ENCODE results near the gene GRPEL1. TPM values are rescaled to one million over a fixed set of nuclear protein-coding genes. Genes with fewer than 3 reads are reported as not detected.

The GRPEL1 gene
- total and polyA plus RNA-seq, 2 donors (not counting 1 experiment from before 2014, with no cell fraction given), result 16.3 to 42.7 TPM

DNA sequence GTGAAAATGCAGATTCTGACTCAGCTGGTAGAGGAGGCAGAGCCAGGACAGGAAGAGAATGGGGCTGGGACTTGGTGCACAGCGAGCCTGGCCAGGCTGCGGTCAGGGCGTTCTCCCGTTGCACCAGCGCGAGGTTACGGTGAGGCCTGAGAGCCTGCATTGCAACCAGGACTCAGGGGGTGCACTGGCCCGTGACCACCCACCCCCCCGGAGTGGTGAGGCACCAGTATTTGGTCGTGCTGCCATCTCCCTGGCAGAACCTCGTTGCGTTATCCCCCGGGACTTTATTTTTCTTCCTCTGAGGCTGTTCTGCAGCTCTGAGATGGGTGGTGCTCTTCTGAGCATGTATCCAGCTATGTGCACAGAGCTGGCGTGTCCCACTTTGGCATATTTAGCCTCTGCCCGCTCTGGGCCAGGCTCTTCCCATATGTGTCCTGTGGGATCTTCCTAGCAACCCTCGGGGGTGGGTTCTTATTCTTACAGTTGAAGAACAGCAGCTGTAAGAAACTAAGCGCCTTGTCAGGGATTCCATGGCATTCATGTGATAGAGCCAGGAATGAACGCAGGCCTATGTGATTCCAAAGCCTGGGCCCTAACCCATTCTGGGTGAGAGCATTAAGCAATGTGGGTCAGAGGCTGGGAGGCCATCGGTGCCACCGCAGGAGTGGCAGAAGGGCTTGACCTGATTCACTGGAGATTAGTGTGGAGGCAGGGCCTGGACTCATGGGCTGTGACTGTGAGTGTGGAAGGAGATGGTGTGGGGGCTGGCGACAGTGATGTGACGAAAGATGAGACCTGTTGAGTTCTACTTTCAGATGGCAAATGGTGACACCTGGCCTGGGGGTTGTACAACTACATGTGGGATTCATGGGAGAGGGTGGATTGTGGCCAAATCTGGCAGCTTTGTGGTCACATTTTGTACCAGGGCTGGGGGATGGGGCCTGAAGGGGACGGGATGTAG lies 21.6 kb downstream of the GRPEL1 start:
- no peak for DNase-seq (ENCODE audit: low read depth in 2 of 2)
- H3K4me2 ChIP-seq (ENCODE audit: extremely low read depth, insufficient read depth, low read length), result peak overlapping the region; percentile 19
- no peaks in the 10 kb centered on the region for H3K9me3 ChIP-seq (ENCODE audit: control insufficient read depth, insufficient read depth, low read depth, low read length)
- H4K20me1 ChIP-seq (ENCODE audit: control insufficient read depth, extremely low read depth, insufficient read depth, low read length), result no peaks in the 10 kb centered on the region
- TF ChIP-seq, protein P1, sequence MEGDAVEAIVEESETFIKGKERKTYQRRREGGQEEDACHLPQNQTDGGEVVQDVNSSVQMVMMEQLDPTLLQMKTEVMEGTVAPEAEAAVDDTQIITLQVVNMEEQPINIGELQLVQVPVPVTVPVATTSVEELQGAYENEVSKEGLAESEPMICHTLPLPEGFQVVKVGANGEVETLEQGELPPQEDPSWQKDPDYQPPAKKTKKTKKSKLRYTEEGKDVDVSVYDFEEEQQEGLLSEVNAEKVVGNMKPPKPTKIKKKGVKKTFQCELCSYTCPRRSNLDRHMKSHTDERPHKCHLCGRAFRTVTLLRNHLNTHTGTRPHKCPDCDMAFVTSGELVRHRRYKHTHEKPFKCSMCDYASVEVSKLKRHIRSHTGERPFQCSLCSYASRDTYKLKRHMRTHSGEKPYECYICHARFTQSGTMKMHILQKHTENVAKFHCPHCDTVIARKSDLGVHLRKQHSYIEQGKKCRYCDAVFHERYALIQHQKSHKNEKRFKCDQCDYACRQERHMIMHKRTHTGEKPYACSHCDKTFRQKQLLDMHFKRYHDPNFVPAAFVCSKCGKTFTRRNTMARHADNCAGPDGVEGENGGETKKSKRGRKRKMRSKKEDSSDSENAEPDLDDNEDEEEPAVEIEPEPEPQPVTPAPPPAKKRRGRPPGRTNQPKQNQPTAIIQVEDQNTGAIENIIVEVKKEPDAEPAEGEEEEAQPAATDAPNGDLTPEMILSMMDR (conservative IDR thresholded peaks at IDR 0.05 in 1 of 2, IDR thresholded peaks at IDR 0.05 in 1 of 2; ENCODE audit: low read depth in 1 of 2, low read length in 2 of 2), result no peak
- no peak for TF ChIP-seq EZH2 (IDR thresholded peaks at IDR 0.05; ENCODE audit: low read length, missing control alignments)
- H3K4me3 ChIP-seq (replicated peaks in 1 of 4; ENCODE audit: control extremely low read depth in 1 of 4, insufficient read depth in 1 of 4, low read depth in 3 of 4, low read length in 4 of 4), result peak overlapping the region in 1 of 4 experiments; percentile 14
- H3K27ac ChIP-seq (ENCODE audit: insufficient read depth, low read length), result no peak overlapping the region
- H3K27me3 ChIP-seq (ENCODE audit: control insufficient read depth, insufficient read depth, low read length), result no peaks in the 10 kb centered on the region
- no peaks in the 10 kb centered on the region for H3K36me3 ChIP-seq (ENCODE audit: control insufficient read depth, insufficient read depth, low read length)
- no peak overlapping the region for H2AFZ ChIP-seq (ENCODE audit: low read length)
- no peak overlapping the region for H3K9ac ChIP-seq (ENCODE audit: insufficient read depth, low read length)
- peaks cover 59% of the 10 kb centered on the region for H3K79me2 ChIP-seq (ENCODE audit: control insufficient read depth, insufficient read depth, low read length)
- peaks cover 12% of the 10 kb centered on the region for H3K4me1 ChIP-seq (ENCODE audit: control insufficient read depth, extremely low read depth, insufficient read depth, low read length)

DNA sequence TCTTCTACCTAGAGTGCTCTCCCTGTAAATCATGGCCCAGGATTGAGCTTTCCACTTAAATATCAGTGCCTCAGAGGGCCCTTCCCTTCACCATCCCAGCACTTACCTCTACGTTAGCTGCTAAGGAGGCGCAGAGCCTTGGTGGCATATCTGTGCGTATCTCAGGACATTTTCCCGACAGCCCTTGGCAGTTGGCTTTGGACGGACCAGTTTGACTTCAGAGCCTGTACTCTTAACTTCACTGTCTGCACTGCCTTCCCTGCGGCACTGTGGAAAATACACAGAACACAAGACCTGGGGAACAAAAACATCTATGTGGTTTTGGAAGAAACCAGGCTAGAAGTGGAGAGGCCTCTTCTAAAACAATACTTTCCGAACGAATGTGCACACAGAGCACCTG lies 22.3 kb downstream of the GRPEL1 start:
- Histone ChIP-seq H3K4me3 (replicated peaks in 1 of 4; ENCODE audit: control extremely low read depth in 1 of 4, insufficient read depth in 1 of 4, low read depth in 3 of 4, low read length in 4 of 4) (peak overlapping the region in 1 of 4 experiments; percentile 14), H3K79me2 (ENCODE audit: control insufficient read depth, insufficient read depth, low read length) (peaks cover 55% of the 10 kb centered on the region), H2AFZ (ENCODE audit: low read length) (no peak overlapping the region), H3K27ac (ENCODE audit: insufficient read depth, low read length) (no peak overlapping the region), H3K27me3 (ENCODE audit: control insufficient read depth, insufficient read depth, low read length) (no peaks in the 10 kb centered on the region), H3K4me1 (ENCODE audit: control insufficient read depth, extremely low read depth, insufficient read depth, low read length) (peaks cover 12% of the 10 kb centered on the region), H3K9me3 (ENCODE audit: control insufficient read depth, insufficient read depth, low read depth, low read length) (no peaks in the 10 kb centered on the region), H3K36me3 (ENCODE audit: control insufficient read depth, insufficient read depth, low read length) (no peaks in the 10 kb centered on the region), H4K20me1 (ENCODE audit: control insufficient read depth, extremely low read depth, insufficient read depth, low read length) (no peaks in the 10 kb centered on the region), H3K9ac (ENCODE audit: insufficient read depth, low read length) (no peak overlapping the region), H3K4me2 (ENCODE audit: extremely low read depth, insufficient read depth, low read length) (peak overlapping the region; percentile 19)
- no peak for DNase-seq (ENCODE audit: low read depth in 2 of 2)
- TF ChIP-seq, protein P1 (conservative IDR thresholded peaks at IDR 0.05 in 1 of 2, IDR thresholded peaks at IDR 0.05 in 1 of 2; ENCODE audit: low read depth in 1 of 2, low read length in 2 of 2), result no peak
- no peak for TF ChIP-seq EZH2 (IDR thresholded peaks at IDR 0.05; ENCODE audit: low read length, missing control alignments)

DNA sequence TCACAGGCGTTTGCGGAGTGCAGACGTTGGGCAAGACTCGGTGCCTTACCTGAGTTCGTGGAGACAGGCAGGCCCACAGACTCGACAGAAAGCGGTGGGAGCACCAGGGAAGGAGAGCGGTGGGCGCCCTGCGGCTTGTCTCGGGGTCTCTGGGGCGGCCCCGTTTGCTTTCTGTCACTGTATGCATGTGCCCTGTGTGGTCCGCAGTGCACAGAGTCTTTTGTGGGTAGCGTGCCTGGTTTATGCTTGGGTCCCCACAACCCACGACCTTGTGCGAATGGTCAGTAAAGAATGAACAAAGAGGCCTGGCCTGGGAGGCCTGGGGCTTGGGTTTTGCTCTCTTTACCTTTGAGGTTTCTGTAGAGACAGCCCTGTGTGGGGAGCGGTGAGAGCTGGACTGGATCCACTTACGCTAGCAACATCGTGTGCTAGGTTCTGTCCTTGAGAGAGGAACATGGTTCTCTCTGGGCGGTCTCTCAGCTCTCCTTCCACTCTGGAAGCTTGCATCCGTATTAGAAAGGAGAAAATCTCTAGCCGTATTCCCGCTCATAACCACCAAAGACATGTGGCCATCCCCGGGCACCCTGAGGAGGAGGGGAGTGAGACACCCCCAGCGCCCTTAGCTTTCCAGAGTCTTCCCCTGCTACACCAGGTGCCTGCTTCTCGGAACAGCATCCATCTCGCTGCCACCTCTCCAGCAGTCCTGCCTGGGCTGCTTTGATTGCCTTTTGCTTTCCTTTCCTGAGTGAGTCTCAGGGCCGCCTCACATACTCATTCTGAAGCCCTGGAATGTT lies 23.5 kb downstream of the GRPEL1 start:
- H3K36me3 ChIP-seq (ENCODE audit: control insufficient read depth, insufficient read depth, low read length), result no peaks in the 10 kb centered on the region
- peak overlapping the region; percentile 74 for H3K4me2 ChIP-seq (ENCODE audit: extremely low read depth, insufficient read depth, low read length)
- H3K9me3 ChIP-seq (ENCODE audit: control insufficient read depth, insufficient read depth, low read depth, low read length), result no peaks in the 10 kb centered on the region
- no peaks in the 10 kb centered on the region for H3K27me3 ChIP-seq (ENCODE audit: control insufficient read depth, insufficient read depth, low read length)
- H3K9ac ChIP-seq (ENCODE audit: insufficient read depth, low read length), result peak overlapping the region; percentile 90
- H3K4me1 ChIP-seq (ENCODE audit: control insufficient read depth, extremely low read depth, insufficient read depth, low read length), result peaks cover 12% of the 10 kb centered on the region
- H3K27ac ChIP-seq (ENCODE audit: insufficient read depth, low read length), result peak overlapping the region; percentile 77
- no peaks in the 10 kb centered on the region for H4K20me1 ChIP-seq (ENCODE audit: control insufficient read depth, extremely low read depth, insufficient read depth, low read length)
- H2AFZ ChIP-seq (ENCODE audit: low read length), result peak overlapping the region; percentile 80
- peaks cover 49% of the 10 kb centered on the region for H3K79me2 ChIP-seq (ENCODE audit: control insufficient read depth, insufficient read depth, low read length)
- TF ChIP-seq, protein P1 (conservative IDR thresholded peaks at IDR 0.05 in 1 of 2, IDR thresholded peaks at IDR 0.05 in 1 of 2; ENCODE audit: low read depth in 1 of 2, low read length in 2 of 2), result no peak
- no peak for TF ChIP-seq EZH2 (IDR thresholded peaks at IDR 0.05; ENCODE audit: low read length, missing control alignments)
- DNase-seq (ENCODE audit: low read depth in 2 of 2), result no peak
- peak overlapping the region; percentile 70 to 91 (median 88) for H3K4me3 ChIP-seq (replicated peaks in 1 of 4; ENCODE audit: control extremely low read depth in 1 of 4, insufficient read depth in 1 of 4, low read depth in 3 of 4, low read length in 4 of 4)

Measured in fibroblast of lung (primary cell).